ENCODE measurements around the gene VGF.
A peak's percentile ranks its signal among the peaks of the same experiment; 100 is the strongest.
"Not testable (repeated sequence)": the region's sequence is repeated elsewhere in the genome, so short reads cannot be mapped to it uniquely, and the experiment has no call there.

The VGF gene

GRCh38 chr7:101133621-101134398 lies 31.6 kb downstream of the VGF start:
- H3K4me3 ChIP-seq (ENCODE audit: low read depth, low read length) = no peak overlapping the region
- no peak for TF ChIP-seq CTCF (IDR thresholded peaks at IDR 0.05; ENCODE audit: borderline replicate concordance, insufficient read depth, low read depth, low read length)

GRCh38 chr7:101132626-101133600 lies 32.5 kb downstream of the VGF start:
- H3K4me3 ChIP-seq (ENCODE audit: low read depth, low read length) = not testable (repeated sequence)

GRCh38 chr7:101129603-101130117 lies 35.7 kb downstream of the VGF start:
- H3K4me3 ChIP-seq (ENCODE audit: low read depth, low read length) = no peak overlapping the region
- no peak for TF ChIP-seq CTCF (IDR thresholded peaks at IDR 0.05; ENCODE audit: borderline replicate concordance, insufficient read depth, low read depth, low read length)

GRCh38 chr7:101128040-101128834 lies 37.1 kb downstream of the VGF start:
- no peak overlapping the region for H3K4me3 ChIP-seq (ENCODE audit: low read depth, low read length)
- no peak for TF ChIP-seq CTCF (IDR thresholded peaks at IDR 0.05; ENCODE audit: borderline replicate concordance, insufficient read depth, low read depth, low read length)

- H3K4me3 ChIP-seq (ENCODE audit: low read depth, low read length) = no peak overlapping the region
Measured at GRCh38 chr7:101127460-101128039, 37.8 kb downstream of the VGF start.

GRCh38 chr7:101126651-101127459 lies 38.5 kb downstream of the VGF start, which contains the start of gene SERPINE1:
SERPINE1 (plus strand) TSS chr7:101127104; CDS start chr7:101128394, 1,290 bp downstream.
- peak; percentile 28; the same call in 1 of the 2 replicates for TF ChIP-seq CTCF (IDR thresholded peaks at IDR 0.05; ENCODE audit: borderline replicate concordance, insufficient read depth, low read depth, low read length)
- no peak within 1 kb of the TSS for H3K4me3 ChIP-seq (ENCODE audit: low read depth, low read length)

More at GRCh38 chr7:101127460-101128039, 37.8 kb downstream of the VGF start:
- no peak for TF ChIP-seq CTCF (IDR thresholded peaks at IDR 0.05; ENCODE audit: borderline replicate concordance, insufficient read depth, low read depth, low read length)
